H9 (cell line): Measurements from ENCODE around the gene NCS1. TPM values are rescaled to one million over a fixed set of nuclear protein-coding genes. Genes with fewer than 3 reads are reported as not detected.

Source experiments
- DNase-seq: peaks from one replicate; pipeline ENCODE4 v3.0.0-alpha.2; 2017
- H2AFZ ChIP-seq: one replicate; pipeline ENCODE4 v1.6.1; 2013; ENCODE audit warnings: mild to moderate bottlenecking, low read length, control low read depth, moderate library complexity
- H2AK5ac ChIP-seq: 2 replicates; pipeline ENCODE4 v1.6.1; 2013; ENCODE audit warnings: low read length, control low read depth, mixed read lengths; ENCODE audit not compliant: insufficient read length
- H2BK120ac ChIP-seq: one replicate; pipeline ENCODE4 v1.6.1; 2013; ENCODE audit warnings: low read depth, mild to moderate bottlenecking, low read length, control low read depth, inconsistent platforms; ENCODE audit not compliant: poor library complexity, severe bottlenecking
- H2BK12ac ChIP-seq: 2 replicates; pipeline ENCODE4 v1.6.1; 2013; ENCODE audit warnings: low read length, control low read depth, mixed read lengths, low read depth; ENCODE audit not compliant: insufficient read length
- H2BK15ac ChIP-seq: 2 replicates; pipeline ENCODE4 v1.6.1; 2013; ENCODE audit warnings: low read depth, low read length, control low read depth
- H2BK20ac ChIP-seq: one replicate; pipeline ENCODE4 v1.6.1; 2013; ENCODE audit warnings: low read depth, mild to moderate bottlenecking, low read length, control low read depth, inconsistent platforms; ENCODE audit not compliant: poor library complexity, severe bottlenecking
- H2BK5ac ChIP-seq: 2 replicates; pipeline ENCODE4 v1.6.1; 2013; ENCODE audit warnings: low read length, control low read depth, mixed read lengths; ENCODE audit not compliant: insufficient read length
- H3K14ac ChIP-seq: 2 replicates; pipeline ENCODE4 v1.6.1; 2013; ENCODE audit warnings: low read length, control low read depth; ENCODE audit not compliant: insufficient read depth
- H3K18ac ChIP-seq: 2 replicates; pipeline ENCODE4 v1.6.1; 2013; ENCODE audit warnings: low read depth, mild to moderate bottlenecking, mixed read lengths, low read length, control low read depth; ENCODE audit not compliant: insufficient read length
- H3K23ac ChIP-seq: 2 replicates; pipeline ENCODE4 v1.6.1; 2013; ENCODE audit warnings: low read length, control low read depth, mixed read lengths, low read depth; ENCODE audit not compliant: insufficient read length
- H3K23me2 ChIP-seq: 2 replicates; pipeline ENCODE4 v1.6.1; 2013; ENCODE audit warnings: low read depth, mild to moderate bottlenecking, mixed read lengths, low read length, control low read depth; ENCODE audit not compliant: insufficient read length, poor library complexity, severe bottlenecking
- H3K27ac ChIP-seq: 2 replicates; pipeline ENCODE4 v1.5.1; 2013; ENCODE audit warnings: low read length, control low read depth, mixed read lengths, low read depth; ENCODE audit not compliant: insufficient read length
- H3K27me3 ChIP-seq: 2 replicates; pipeline ENCODE4 v1.6.1; 2013; ENCODE audit warnings: low read length, control low read depth, inconsistent platforms; ENCODE audit not compliant: insufficient read depth
- H3K4ac ChIP-seq: 2 replicates; pipeline ENCODE4 v1.6.1; 2013; ENCODE audit warnings: low read depth, mild to moderate bottlenecking, control low read depth, inconsistent platforms, low read length, moderate library complexity
- H3K4me1 ChIP-seq: 2 replicates; pipeline ENCODE4 v1.6.1; 2013; ENCODE audit warnings: low read length, control low read depth, inconsistent platforms; ENCODE audit not compliant: insufficient read depth
- H3K4me2 ChIP-seq: 2 replicates; pipeline ENCODE4 v1.6.1; 2013; ENCODE audit warnings: low read length, control low read depth, mixed read lengths; ENCODE audit not compliant: insufficient read length, insufficient read depth
- H3K56ac ChIP-seq: 2 replicates; pipeline ENCODE4 v1.6.1; 2013; ENCODE audit warnings: low read depth, mild to moderate bottlenecking, mixed read lengths, low read length, control low read depth; ENCODE audit not compliant: insufficient read length
- H3K79me1 ChIP-seq: 2 replicates; pipeline ENCODE4 v1.6.1; 2013; ENCODE audit warnings: low read depth, mild to moderate bottlenecking, moderate library complexity, low read length, control low read depth, inconsistent platforms; ENCODE audit not compliant: insufficient read depth, poor library complexity, severe bottlenecking
- H3K79me2 ChIP-seq: 2 replicates; pipeline ENCODE4 v1.6.1; 2013; ENCODE audit warnings: low read length, control low read depth, inconsistent platforms; ENCODE audit not compliant: insufficient read depth
- H3K9ac ChIP-seq: 2 replicates; pipeline ENCODE4 v1.6.1; 2013; ENCODE audit warnings: low read length, control low read depth, mixed read lengths; ENCODE audit not compliant: insufficient read length; ENCODE audit errors: extremely low read depth
- H3K9me3 ChIP-seq: one replicate; pipeline ENCODE4 v1.6.1; 2013; ENCODE audit warnings: low read depth, low read length, inconsistent platforms; ENCODE audit not compliant: control insufficient read depth
- H3T11ph ChIP-seq: one replicate; pipeline ENCODE4 v1.6.1; 2013; ENCODE audit warnings: mild to moderate bottlenecking, low read length, control low read depth, inconsistent platforms
- H4K20me1 ChIP-seq: one replicate; pipeline ENCODE4 v1.6.1; 2013; ENCODE audit not compliant: control insufficient read depth, insufficient read length, insufficient read depth
- H4K5ac ChIP-seq: 2 replicates; pipeline ENCODE4 v1.6.1; 2013; ENCODE audit warnings: low read depth, mild to moderate bottlenecking, mixed read lengths, low read length, control low read depth; ENCODE audit not compliant: insufficient read length
- H4K8ac ChIP-seq: replicated peaks from 2 replicates; pipeline ENCODE4 v1.6.1; 2013; ENCODE audit warnings: low read length, control low read depth, mixed read lengths, low read depth; ENCODE audit not compliant: insufficient read length
- H4K91ac ChIP-seq: 2 replicates; pipeline ENCODE4 v1.6.1; 2013; ENCODE audit warnings: low read depth, mild to moderate bottlenecking, moderate library complexity, mixed read lengths, low read length, control low read depth; ENCODE audit not compliant: insufficient read length
- H3K27ac Mint-ChIP-seq, 3 experiments: 2 replicates in 2 of 3; 3 replicates in 1 of 3; pipeline ENCODE4 v1.8.0; 2020 to 2021; ENCODE audit warnings: mixed read lengths in 3 of 3, mild to moderate bottlenecking in 1 of 3, moderate library complexity in 1 of 3
- H3K27me3 Mint-ChIP-seq: 2 replicates; pipeline ENCODE4 v1.8.0; 2021; ENCODE audit warnings: low read depth, mild to moderate bottlenecking, moderate library complexity, mixed read lengths
- H3K36me3 Mint-ChIP-seq, 3 experiments: 2 replicates in 2 of 3; 3 replicates in 1 of 3; pipeline ENCODE4 v1.8.0; 2020 to 2021; ENCODE audit warnings: low read depth in 3 of 3, mixed read lengths in 3 of 3; ENCODE audit not compliant: insufficient read depth in 1 of 3
- H3K4me1 Mint-ChIP-seq, 2 experiments: 2 replicates each; pipeline ENCODE4 v1.8.0; 2020; ENCODE audit warnings: mixed read lengths in 2 of 2
- H3K4me3 Mint-ChIP-seq, 2 experiments: 2 replicates in 1 of 2; 3 replicates in 1 of 2; pipeline ENCODE4 v1.8.0; 2020 to 2021; ENCODE audit warnings: mild to moderate bottlenecking in 2 of 2, mixed read lengths in 2 of 2, moderate library complexity in 1 of 2
- H3K9me3 Mint-ChIP-seq, 2 experiments: 2 replicates in 1 of 2; 3 replicates in 1 of 2; pipeline ENCODE4 v1.8.0; 2020; ENCODE audit warnings: mild to moderate bottlenecking in 2 of 2, mixed read lengths in 2 of 2, moderate library complexity in 1 of 2
- CTCF ChIP-seq: fragments of 200-600 bp; sonication (generic); conservative IDR thresholded peaks from 3 replicates; pipeline ENCODE4 v1.8.0; 2021; ENCODE audit warnings: antibody characterized with exemption, mild to moderate bottlenecking
- WGBS: extraction: QIAGEN DNeasy Blood & Tissue Kit; methylation state at CpG from one replicate; pipeline ENCODE4 v1.1.7; 2013; ENCODE audit warnings: missing lambda C conversion rate, low lambda C conversion rate, mixed read lengths; ENCODE audit not compliant: insufficient read length; ENCODE audit errors: extremely low coverage; 5-methylcytosine and 5-hydroxymethylcytosine counted together
- total RNA-seq: library from RNA; stranded (reverse); gene quantifications from 2 replicates; pipeline ENCODE4 v1.2.1, GENCODE V29; 2021

NCS1 gene
- total RNA-seq, 1 experiment from 2014 or later, result 38.1 TPM

- H2AK5ac ChIP-seq, result no peak overlapping the region
- no peak overlapping the region for H3K4me3 Mint-ChIP-seq
- H3K56ac ChIP-seq, result no peak overlapping the region
- H3K36me3 Mint-ChIP-seq, result peaks cover 0 to 29% (median 6%) of the 10 kb centered on the region in 3 experiments; a peak in 5 of 7 replicates
- no peaks in the 10 kb centered on the region for H3K27me3 ChIP-seq
- no peak overlapping the region for H2BK15ac ChIP-seq
- no peak overlapping the region for H2BK120ac ChIP-seq
- no CpG with 5 or more reads among the region's 7 CpGs for WGBS
- no peak overlapping the region for H2BK20ac ChIP-seq
- no peak overlapping the region for H4K91ac ChIP-seq
- H2AFZ ChIP-seq, result no peak overlapping the region
- no peaks in the 10 kb centered on the region for H3K9me3 Mint-ChIP-seq
- no peak overlapping the region for H4K8ac ChIP-seq
- no peak overlapping the region; the same call in 1 of the 2 replicates for H3K14ac ChIP-seq
- no peak overlapping the region for H3T11ph ChIP-seq
- no peak overlapping the region for H2BK12ac ChIP-seq
- no peak for TF ChIP-seq CTCF
- no peak overlapping the region for H3K23ac ChIP-seq
- H3K4me1 ChIP-seq, result peaks cover 2% of the 10 kb centered on the region; the same call in 1 of the 2 replicates
- no peaks in the 10 kb centered on the region for H4K20me1 ChIP-seq
- no peak overlapping the region for H2BK5ac ChIP-seq
- no peak overlapping the region for H3K27ac ChIP-seq
- no peaks in the 10 kb centered on the region; the same call in 1 of the 2 replicates for H3K27me3 Mint-ChIP-seq
- no peaks in the 10 kb centered on the region for H3K79me1 ChIP-seq
- H3K9ac ChIP-seq, result no peak overlapping the region
- H3K18ac ChIP-seq, result no peak overlapping the region
- no peak for DNase-seq
- no peaks in the 10 kb centered on the region for H3K23me2 ChIP-seq
- H3K79me2 ChIP-seq, result no peaks in the 10 kb centered on the region
- H3K4me1 Mint-ChIP-seq, result peaks cover 19 to 34% of the 10 kb centered on the region in 2 experiments
- H4K5ac ChIP-seq, result no peak overlapping the region
- H3K9me3 ChIP-seq, result no peaks in the 10 kb centered on the region
- H3K27ac Mint-ChIP-seq, result peak overlapping the region in 2 of 3 experiments; percentile 65 to 84; a peak in 2 of 7 replicates
- no peak overlapping the region for H3K4ac ChIP-seq
- no peak overlapping the region for H3K4me2 ChIP-seq
Measured at GRCh38 chr9:130284690-130285089, 112.5 kb downstream of the NCS1 start.
